ENCODE data around the gene PSMC3IP.
"Not testable (repeated sequence)": the region's sequence is repeated elsewhere in the genome, so short reads cannot be mapped to it uniquely, and the experiment has no call there.

The PSMC3IP gene

DNA sequence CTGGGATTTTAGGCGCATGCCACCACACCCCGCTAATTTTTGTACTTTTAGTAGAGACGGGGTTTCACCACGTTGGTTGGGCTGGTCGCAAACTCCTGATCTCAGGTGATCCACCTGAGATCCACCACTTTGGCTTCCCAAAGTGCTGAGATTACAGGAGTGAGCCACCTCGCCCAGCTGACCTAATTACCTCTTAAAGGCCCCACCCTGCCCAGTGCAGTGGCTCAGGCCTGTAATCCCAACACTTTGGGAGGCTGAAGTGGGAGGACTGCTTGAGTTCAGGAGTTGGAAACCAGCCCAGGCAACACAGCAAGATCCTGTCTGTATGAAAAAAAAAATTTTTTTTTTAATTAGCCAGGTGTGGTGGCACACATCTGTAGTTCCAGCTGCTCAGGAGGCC lies 18.5 kb downstream of the PSMC3IP start:
- no peak for DNase-seq

DNA sequence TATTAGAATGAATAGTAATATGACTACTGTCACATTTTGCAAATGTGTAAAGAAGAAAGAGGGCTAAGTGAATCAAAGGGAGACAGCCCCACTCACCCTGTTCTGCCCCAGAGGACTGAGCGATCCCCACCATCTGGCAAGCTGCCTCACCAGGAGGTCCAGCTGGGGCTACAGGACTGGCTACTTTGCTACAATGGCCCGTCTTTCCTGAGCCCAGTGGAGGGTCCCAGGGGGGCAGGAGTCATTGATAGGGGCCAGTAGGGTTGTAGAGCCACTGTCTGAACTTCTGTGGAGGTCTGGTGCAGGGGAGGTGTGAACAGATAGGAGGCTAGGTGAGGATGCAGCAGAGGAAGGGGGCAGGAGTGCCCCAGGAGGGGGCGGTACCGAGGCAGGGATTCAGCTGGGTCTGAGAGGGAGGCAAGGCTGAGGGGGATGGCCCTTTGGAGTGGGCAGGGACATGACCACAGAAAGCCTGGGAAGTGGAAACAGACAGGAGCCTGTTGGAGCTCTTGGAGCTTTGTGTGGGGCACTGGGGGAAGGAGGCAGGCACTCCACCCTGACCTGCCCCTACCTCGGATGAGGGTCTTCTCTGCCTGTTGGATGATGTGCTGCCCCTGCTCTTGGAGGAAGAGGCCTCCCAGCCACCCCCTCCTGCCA lies 21.4 kb downstream of the PSMC3IP start:
- DNase-seq, result not testable (repeated sequence)

DNA sequence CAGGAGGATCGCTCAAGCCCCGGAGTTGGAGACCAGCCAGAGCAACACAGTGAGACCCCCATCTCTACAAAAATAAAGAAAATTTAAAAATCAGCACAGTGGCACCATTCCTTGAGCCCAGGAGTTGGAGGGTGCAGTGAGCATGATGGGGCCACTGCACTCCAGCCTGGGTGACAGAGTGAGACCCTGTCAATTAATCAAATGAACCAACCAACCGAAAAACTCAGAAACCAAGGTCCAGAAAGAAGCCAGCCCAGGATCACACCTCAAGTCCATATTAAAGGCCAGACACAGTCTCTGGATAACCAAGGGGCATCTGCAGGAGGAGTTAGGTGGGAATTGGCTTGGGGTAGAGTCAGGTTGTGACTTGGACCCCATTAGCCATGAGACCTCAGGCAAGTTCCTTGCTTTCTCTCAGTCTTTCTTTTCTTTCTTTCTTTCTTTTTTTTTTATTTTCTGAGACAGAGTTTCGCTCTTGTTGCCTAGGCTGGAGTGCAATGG lies 22.4 kb downstream of the PSMC3IP start:
- no peak for DNase-seq

DNA sequence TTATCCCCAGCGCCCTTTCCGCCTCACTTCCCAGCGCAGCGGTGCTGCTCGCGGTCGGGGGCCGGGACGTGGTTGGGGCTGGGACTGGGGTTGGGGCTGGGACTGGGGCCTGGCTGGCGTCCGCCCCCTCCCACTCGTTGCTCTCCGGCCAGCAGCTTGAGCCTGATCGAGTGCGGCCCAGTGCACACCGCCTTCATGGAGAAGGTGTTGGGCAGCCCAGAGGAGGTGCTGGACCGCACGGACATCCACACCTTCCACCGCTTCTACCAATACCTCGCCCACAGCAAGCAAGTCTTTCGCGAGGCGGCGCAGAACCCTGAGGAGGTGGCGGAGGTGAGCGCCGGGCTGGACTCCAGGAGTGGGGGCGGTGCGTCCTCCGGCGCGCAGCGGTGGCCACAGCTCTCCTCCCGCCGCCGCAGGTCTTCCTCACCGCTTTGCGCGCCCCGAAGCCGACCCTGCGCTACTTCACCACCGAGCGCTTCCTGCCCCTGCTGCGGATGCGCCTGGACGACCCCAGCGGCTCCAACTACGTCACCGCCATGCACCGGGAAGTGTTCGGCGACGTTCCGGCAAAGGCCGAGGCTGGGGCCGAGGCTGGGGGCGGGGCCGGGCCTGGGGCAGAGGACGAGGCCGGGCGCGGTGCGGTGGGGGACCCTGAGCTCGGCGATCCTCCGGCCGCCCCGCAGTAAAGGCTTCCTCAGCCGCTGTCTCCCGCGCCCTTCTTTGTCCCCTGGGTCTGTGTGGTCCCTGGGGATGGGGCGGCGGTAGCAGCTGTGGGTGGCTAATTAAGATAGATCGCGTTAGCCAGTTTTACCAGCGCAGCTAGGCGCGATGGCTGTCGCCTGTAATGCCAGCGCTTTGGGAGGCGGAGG lies 23.0 kb downstream of the PSMC3IP start:
- DNase-seq, result peak; percentile 60

DNA sequence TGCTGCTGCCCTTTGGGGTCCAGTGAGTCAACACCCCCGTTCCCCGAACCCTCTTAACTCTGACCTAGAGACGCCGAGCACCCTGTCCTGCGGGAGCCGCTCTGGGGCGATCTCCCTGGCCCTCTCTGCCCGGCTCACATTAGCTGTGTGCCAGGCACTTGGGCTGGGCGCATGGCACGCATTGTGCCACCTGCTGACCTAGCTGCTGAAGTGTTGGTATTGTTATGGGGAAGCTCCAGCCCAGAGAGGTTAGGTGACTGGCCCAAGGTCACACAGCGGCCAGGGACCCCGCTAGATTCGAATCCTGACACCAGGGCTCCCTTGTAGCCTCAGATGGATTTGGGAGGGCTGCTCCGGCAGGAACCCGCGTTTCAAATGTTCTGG lies 23.7 kb downstream of the PSMC3IP start:
- no peak for DNase-seq

DNA sequence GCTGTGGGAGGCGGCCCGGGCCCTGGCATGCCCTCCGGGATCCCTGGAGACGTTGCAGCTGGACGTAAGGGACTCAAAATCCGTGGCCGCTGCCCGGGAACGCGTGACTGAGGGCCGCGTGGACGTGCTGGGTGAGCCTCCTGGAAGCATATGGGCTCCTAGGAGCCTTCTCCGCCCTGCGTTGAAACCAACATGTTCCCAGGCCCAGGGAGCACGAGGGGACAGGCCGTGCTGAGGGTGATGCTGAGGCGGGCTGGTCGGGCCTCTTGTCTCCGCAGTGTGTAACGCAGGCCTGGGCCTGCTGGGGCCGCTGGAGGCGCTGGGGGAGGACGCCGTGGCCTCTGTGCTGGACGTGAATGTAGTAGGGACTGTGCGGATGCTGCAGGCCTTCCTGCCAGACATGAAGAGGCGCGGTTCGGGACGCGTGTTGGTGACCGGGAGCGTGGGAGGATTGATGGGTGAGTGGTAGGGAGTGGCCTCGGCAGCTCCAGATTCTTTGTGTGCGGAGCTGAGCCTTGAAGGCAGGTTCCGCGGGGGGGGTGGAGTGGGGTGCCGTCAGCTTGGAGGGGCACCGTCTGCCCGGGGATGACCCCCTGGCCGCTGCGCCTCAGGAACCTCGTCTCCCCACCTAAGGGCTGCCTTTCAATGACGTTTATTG lies 24.2 kb downstream of the PSMC3IP start:
- DNase-seq, result no peak

DNA sequence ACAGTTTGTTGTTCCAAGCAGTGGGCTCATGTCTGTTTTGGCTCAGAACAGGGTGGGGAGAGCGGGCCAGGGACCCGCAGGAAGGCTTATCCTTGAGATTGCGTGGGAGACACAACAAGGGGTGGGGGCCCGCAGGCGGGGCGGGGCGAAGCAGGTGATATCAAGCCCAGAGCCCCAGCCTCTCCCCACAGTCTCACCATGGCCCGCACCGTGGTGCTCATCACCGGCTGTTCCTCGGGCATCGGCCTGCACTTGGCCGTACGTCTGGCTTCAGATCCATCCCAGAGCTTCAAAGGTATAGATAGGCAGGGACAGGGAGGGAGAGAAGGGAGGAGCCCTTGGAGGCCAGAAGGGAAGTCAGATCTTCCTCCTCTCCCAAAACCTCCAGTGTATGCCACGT lies 24.8 kb downstream of the PSMC3IP start, which contains the start of gene HSD17B1:
Gene HSD17B1 (plus strand): TSS at position 188 of the 400 bp plus-strand sequence. CDS start 11 bp downstream, at position 199.
- not testable (repeated sequence) for DNase-seq

DNA sequence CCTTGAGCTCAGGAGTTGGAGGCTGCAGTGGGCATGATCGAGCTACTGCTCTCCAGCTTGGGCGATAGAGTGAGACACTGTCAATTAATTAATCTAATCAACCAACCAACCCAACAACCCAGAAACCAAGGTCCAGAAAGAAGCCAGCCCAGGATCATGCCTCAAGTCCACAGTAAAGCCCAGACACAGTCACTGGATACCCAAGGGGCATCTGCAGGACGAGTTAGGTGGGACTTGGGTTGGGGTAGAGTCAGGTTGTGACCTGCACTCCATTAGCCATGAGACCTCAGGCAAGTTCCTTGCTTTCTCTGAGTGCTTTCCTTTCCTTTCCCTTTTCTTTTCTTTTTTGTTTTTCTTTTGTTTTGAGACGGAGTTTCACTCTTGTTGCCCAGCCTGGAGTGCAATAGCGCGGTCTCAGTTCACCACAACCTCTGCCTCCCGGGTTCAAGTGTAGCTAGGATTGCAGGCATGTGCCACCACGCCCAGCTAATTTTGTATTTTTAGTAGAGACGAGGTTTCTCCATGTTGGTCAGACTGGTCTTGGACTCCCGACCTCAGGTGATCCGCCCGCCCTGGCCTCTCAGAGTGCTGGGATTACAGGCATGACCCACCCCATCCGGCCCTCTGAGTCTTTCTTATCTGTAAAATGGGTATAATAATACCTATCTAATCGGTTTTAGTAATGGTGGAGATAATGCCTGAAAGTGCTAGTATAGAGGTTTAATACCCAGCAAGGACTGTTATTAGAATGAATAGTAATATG lies 28.4 kb downstream of the PSMC3IP start:
- no peak for DNase-seq

DNA sequence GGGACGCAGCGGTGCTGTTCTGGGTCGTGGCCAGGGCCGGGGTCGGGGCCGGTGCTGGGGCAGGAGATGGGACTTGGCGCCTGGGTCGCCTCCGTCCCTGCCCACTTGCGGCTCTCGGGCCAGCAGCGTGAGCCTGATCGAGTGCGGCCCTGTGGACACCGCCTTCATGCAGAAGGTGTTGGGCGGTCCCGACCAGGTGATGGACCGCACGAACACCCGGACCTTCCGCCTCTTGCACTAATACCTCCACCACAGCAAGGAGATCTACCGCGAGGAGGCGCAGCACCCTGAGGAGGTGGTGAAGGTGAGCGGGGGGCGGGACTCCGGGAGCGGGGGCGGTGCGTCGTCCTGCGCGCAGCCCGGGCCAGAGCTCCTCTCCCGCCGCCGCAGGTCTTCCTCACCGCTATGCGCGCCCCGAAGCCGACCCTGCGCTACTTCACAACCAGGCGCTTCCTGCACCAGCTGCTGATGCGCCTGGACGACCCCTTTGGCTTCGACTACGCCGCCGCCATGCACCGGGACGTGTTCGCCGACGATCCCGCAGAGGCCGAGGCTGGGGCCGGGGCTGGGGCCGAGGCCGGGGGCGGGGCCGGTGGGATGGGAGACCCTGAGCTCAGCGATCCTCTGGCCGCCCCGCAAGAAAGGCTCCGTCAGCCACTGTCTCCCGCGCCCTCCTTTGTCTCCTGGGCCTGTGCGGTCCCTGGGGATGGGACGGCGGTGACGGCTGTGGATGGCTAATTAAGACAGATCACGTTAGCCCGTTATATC lies 29.3 kb downstream of the PSMC3IP start:
- DNase-seq, result peak; percentile 76

DNA sequence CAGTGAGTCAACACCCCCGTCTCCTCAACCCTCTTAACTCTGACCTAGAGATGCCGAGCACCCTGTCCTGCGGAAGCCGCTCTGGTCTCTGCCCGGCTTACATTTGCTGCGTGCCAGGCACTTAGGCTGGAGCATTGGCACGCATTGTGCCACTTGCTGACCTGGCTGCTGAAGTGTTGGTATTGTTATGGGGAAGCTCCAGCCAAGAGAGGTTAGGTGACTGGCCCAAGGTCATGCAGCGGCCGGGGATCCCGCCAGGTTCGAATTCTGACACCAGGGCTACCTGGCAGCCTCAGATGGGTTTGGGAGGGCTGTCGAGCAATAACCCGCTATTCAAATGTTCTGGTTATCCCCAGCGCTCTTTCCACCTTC lies 29.8 kb downstream of the PSMC3IP start:
- no peak for DNase-seq

DNA sequence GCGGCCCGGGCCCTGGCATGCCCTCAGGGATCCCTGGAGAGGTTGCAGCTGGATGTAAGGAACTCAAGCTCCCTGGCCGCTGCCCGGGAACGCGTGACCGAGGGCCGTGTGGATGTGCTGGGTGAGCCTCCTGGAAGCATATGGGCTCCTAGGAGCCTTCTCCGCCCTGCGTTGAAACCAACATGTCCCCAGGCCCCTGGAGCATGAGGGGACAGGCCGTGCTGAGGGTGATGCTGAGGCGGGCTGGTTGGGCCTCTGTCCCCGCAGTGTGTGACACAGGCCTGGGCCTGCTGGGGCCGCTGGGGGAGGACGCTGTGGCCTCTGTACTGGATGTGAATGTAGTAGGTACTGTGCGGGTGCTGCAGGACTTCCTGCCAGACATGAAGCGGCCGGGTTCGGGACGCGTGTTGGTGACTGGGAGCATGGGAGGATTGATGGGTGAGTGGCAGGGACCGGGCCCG lies 30.5 kb downstream of the PSMC3IP start:
- DNase-seq, result no peak

DNA sequence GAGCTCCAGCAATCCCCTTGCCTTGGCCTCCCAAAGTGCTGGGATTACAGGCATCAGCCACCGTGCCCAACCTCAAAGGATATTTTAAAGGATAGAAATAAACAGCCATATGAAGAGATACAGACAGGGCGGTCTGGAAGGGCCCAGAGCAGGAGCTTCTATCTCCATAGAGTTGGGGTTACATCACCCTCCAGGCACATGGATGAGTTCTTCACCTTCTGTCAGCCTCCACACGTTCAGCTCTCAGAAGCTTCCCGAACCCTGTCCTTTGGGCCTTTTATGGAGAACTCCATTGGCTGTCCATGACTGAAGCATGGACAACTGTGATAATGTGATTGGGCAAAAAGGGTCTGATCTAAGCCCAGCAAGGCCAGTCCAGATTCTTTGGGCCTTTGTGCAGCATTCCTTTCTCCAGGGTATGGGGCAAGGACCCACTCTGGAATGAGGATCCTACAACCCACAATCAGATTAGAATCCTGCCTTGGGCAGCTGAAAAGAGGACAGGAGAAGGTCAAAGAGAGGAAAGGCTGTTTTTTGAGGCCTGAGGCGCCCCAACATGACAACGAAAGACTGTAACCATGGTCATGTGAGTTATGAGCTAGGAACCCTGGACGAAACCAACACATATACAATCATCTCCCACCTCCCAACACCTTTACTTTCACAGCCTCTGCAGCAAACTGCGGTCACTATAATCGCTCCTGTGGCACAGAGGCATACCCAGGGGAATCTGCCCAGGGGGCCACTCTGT lies 31.6 kb downstream of the PSMC3IP start:
- not testable (repeated sequence) for DNase-seq

DNA sequence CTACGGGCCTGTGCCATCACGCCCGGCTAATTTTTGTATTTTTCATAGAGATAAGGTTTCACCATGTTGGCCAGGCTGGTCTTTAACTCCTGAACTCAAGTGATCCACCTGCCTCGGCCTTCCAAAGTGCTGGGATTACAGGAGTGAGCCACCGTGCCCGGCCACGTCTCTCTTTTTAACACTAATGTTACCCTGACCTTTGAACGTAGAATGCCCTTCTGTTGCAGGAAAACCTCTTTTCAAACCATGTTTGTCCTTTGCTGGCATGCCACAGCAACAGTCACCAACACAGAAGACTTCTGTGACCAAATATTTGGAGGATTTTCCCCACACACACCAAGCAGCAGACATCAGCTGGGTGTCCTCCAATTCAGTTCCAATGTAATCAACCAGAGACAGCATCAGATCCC lies 32.6 kb downstream of the PSMC3IP start:
- DNase-seq, result no peak

DNA sequence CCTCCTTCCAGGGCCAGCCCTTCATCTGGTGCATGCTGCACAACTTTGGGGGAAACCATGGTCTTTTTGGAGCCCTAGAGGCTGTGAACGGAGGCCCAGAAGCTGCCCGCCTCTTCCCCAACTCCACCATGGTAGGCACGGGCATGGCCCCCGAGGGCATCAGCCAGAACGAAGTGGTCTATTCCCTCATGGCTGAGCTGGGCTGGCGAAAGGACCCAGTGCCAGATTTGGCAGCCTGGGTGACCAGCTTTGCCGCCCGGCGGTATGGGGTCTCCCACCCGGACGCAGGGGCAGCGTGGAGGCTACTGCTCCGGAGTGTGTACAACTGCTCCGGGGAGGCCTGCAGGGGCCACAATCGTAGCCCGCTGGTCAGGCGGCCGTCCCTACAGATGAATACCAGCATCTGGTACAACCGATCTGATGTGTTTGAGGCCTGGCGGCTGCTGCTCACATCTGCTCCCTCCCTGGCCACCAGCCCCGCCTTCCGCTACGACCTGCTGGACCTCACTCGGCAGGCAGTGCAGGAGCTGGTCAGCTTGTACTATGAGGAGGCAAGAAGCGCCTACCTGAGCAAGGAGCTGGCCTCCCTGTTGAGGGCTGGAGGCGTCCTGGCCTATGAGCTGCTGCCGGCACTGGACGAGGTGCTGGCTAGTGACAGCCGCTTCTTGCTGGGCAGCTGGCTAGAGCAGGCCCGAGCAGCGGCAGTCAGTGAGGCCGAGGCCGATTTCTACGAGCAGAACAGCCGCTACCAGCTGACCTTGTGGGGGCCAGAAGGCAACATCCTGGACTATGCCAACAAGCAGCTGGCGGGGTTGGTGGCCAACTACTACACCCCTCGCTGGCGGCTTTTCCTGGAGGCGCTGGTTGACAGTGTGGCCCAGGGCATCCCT lies 34.1 kb downstream of the PSMC3IP start:
- DNase-seq, result no peak

DNA sequence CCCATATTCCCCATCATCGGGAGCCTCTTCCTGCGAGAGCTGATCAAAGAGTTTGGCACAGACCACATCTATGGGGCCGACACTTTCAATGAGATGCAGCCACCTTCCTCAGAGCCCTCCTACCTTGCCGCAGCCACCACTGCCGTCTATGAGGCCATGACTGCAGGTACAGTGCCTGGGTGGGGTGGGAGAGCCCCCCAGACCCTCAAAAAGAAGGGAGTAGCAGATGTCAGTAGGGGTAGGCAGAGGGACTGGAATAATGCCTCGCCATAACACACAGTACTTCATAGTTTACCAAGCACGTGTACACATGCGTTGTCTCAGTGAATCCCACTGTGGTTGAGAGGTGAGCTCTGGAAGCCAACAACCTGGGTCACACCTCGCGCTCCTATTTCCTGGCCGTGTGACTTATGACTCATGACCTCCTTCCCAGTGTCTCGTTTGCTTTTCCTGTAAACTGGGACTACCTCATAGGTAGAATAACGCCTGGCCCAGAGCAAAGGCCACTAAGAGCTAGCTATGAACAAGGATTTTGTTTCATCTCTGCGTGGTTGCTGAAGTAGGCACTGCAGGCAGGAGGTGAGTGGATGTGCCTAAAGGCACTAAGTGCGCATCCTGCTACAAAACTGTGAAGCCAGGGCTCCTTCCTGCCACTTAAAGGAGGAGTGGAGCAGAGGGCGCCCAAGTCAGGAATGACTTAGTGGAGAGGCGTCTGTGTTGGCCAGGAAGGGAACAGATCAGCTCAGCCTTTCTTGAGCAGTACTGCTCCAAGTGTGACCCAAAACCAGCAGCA lies 36.3 kb downstream of the PSMC3IP start:
- DNase-seq, result no peak

DNA sequence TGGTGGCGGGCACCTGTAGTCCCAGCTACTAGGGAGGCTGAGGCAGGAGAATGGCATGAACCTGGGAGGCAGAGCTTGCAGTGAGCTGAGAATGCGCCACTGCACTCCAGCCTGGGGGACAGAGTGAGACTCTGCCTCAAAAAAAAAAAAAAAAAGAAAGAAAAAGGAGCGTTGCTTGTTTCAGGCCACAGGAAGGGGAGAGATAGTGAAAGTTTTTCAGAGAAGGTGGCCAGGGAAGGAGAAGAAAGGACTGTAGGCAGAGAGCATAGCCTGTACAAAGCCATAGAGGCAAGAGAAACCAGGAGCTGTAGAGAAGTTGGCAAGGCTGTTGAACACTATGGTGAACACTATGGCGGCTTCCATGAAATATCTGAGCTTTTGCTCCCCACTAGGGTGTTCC lies 37.0 kb downstream of the PSMC3IP start:
- DNase-seq, result not testable (repeated sequence)

DNA sequence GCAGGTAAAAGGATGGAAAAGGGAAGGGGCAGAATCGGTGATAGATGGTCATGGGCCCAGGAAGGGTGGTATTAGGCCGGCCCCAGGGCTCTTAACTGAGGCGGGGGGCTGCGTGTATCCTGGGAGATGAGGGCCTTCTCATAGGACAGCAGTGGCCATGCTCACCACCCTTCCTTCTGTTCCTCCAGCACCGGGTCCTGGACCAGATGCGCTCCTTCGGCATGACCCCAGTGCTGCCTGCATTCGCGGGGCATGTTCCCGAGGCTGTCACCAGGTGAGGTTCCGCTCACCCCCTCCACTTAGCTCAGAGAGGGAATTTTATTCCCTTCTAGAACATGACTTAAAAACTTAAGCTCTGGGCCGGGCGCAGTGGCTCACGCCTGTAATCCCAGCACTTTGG lies 39.0 kb downstream of the PSMC3IP start:
- no peak for DNase-seq

DNA sequence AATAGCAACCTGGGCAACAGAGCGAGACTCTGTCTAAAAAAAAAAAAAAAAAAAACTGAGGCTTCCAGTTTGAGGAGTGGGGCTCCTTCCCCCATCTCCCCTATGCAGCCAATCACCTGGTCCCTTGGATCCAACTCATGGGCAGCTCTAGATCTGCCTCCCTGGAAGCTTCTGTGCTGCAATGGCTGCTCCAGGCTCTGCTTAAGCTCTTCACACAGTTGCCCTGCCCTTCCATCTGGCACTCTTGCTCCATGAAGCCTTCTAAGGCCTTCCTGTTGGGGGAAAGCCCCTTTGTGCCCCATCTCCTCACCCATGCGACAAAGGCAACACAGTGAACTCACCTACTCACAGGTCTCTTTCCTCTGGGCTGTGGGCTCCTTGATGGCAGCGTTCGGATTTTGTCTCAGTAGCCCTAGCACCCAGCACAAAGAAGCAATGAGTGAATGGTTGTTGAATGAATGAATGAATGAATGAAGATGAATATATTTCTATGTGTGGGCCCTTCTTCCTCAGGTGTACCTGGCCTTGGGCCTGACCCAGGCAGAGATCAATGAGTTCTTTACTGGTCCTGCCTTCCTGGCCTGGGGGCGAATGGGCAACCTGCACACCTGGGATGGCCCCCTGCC lies 39.6 kb downstream of the PSMC3IP start:
- DNase-seq, result no peak

Measured in NCI-H510A (cell line).